Subcutaneous abdominal adipose tissue (tissue), 5 donors: ENCODE results near the gene NUP210.

ENCODE experiments used
- H3K27ac ChIP-seq: one replicate; pipeline ENCODE4 v1.7.0; 2013; ENCODE audit warnings: low read depth, mild to moderate bottlenecking, inconsistent platforms, low read length, moderate library complexity
- H3K27me3 ChIP-seq, 5 donors: one replicate each; pipeline ENCODE4 v1.7.0; 2013; ENCODE audit warnings: low read length in 5 of 5, inconsistent platforms in 1 of 5; ENCODE audit not compliant: control insufficient read depth in 5 of 5, insufficient read depth in 4 of 5
- H3K36me3 ChIP-seq, 5 donors: one replicate each; pipeline ENCODE4 v1.7.0; 2013; ENCODE audit warnings: low read length in 5 of 5; ENCODE audit not compliant: control insufficient read depth in 5 of 5, insufficient read depth in 5 of 5
- H3K4me1 ChIP-seq, 5 donors: one replicate each; pipeline ENCODE4 v1.7.0; 2013; ENCODE audit warnings: low read length in 5 of 5, mild to moderate bottlenecking in 3 of 5, moderate library complexity in 1 of 5; ENCODE audit not compliant: control insufficient read depth in 5 of 5, insufficient read depth in 5 of 5
- H3K4me3 ChIP-seq, 5 donors: one replicate each; pipeline ENCODE4 v1.7.0; 2013; ENCODE audit warnings: low read length in 5 of 5, low read depth in 1 of 5
- H3K9ac ChIP-seq, 5 donors: one replicate each; pipeline ENCODE4 v1.7.0; 2013; ENCODE audit warnings: low read length in 5 of 5, mild to moderate bottlenecking in 4 of 5, moderate library complexity in 3 of 5
- H3K9me3 ChIP-seq, 5 donors: one replicate each; pipeline ENCODE4 v1.7.0; 2013; ENCODE audit warnings: low read length in 5 of 5; ENCODE audit not compliant: control insufficient read depth in 5 of 5
- donor health status: healthy.
- donor health status: healthy.
- donor health status: healthy.
- donor health status: healthy.
- donor health status: healthy.

The NUP210 gene

DNA sequence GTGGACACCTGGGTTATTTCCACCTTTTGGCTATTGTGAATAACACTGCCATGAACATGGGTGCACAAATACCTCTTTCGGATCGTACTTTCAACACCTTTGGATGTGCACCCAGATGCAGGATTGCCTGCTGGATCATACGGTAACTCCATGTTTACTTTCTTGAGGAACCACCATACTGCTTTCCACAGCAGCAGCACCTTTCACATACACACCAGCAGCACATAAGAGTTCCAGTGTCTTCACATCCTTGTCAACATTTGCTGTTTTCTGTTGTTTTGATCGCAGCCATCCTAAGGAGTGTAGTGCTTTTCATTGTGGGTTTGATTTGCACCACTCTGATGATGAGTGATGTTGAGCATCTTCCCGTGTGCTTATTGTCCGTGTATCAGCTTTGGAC lies 51.3 kb downstream of the NUP210 start:
- Histone ChIP-seq H3K4me3 (no peak overlapping the region), H3K4me1 (no peaks in the 10 kb centered on the region), H3K27ac (no peak overlapping the region), H3K9ac (no peak overlapping the region), H3K27me3 (peaks cover 0 to 5% (median 2%) of the 10 kb centered on the region in 5 donors), H3K36me3 (no peaks in the 10 kb centered on the region), H3K9me3 (no peaks in the 10 kb centered on the region)

DNA sequence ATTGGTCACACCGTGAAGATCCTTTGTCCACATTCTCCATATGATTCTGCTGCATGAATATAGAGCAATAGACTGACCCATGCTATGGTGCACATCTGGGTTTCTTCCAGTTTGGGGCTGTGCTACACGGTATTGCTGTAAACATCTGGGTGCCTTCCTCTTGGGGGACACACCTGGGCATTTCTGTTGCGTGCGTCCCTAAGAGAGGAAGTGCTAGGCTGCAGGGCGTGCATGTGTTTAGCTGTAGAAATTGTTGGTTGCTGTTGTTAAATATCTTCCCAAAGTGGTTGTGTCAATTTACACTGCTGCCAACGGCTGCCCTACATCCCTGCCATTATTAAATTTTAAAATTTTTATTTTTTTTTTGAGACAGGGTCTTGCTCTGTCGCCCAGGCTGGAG lies 52.4 kb downstream of the NUP210 start:
- no peaks in the 10 kb centered on the region for H3K4me1 ChIP-seq
- no peaks in the 10 kb centered on the region for H3K9me3 ChIP-seq
- H3K9ac ChIP-seq = no peak overlapping the region
- H3K4me3 ChIP-seq = no peak overlapping the region
- peaks cover 0 to 3% (median 0%) of the 10 kb centered on the region in 5 donors for H3K27me3 ChIP-seq
- no peak overlapping the region for H3K27ac ChIP-seq
- no peaks in the 10 kb centered on the region for H3K36me3 ChIP-seq

DNA sequence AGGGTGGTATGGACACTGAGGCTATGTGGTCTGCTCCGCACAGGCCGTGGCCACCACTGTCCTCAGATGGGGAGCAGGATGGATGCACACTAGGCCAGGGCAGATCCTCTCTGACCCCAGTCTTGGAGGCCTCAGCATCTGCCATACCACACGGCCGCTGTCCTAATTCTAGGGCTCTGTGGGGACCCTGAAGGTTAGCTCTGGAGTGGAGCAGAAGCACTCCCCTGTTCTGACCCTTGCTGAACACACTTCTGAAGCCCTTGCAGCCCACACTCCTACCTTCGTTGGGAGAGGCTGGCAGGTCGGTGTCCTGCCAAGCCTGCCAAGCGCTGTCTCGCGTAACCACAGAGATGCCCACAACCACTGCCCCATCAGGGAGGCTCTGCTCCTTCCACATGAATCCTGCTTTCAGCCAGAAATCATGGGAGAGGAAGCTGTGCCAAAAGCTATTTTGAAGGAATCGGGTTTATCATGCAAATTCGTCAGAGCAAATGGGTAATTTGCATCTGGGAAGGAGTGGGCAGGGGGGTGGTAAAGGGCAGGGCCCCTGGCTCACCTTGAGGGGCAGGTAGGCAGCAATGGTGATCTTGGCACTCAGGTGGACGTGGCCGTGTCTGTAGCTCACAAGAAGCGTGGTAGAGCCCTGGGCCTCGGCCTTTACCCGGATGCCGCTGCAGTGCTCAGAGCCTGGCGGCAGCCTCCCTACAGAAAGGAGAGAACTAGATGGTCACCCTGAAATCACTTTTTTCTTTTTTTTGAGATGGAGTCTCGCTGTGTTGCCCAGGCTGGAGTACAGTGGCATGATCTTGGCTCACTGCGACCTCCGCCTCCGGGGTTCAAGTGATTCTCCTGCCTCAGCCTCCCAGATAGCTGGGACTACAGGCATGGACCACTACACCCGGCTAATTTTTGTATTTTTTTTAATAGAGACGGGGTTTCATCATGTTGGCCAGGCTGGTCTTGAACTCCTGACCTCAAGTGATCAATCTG lies 54.4 kb downstream of the NUP210 start:
- H3K27ac ChIP-seq = no peak overlapping the region
- H3K4me1 ChIP-seq = no peaks in the 10 kb centered on the region
- H3K9me3 ChIP-seq = no peaks in the 10 kb centered on the region
- H3K27me3 ChIP-seq = peaks cover 0 to 3% (median 0%) of the 10 kb centered on the region in 5 donors
- H3K4me3 ChIP-seq = no peak overlapping the region
- no peak overlapping the region for H3K9ac ChIP-seq
- no peaks in the 10 kb centered on the region for H3K36me3 ChIP-seq

DNA sequence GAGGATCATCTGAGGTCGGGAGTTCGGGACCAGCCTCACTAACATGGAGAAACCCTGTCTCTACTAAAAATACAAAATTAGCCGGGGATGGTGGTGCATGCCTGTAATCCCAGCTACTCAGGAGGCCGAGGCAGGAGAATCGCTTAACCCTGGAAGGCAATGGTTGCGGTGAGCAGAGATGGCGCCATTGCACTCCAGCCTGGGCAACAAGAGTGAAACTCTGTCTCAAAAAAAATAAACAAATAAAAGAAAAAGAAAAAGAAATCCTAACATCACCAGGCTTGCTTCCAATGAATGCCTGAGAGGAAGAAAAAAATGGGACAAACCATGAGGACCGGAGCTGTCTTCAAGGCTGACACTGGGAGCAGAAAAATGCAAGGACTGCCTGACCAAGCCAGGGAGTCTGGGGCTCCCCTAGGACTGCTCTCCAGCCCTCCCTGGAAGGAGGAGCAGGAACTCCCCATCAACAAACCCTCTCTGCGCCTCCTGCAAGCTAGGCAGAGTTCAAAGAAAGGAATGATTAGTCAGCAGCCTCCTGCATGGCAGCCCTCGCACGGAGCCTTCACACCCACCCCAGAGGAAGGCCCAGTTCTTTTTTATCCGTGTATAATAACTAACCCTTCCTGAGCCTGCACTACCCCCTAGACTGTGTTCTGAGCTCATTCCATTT lies 55.4 kb downstream of the NUP210 start:
- no peaks in the 10 kb centered on the region for H3K36me3 ChIP-seq
- no peaks in the 10 kb centered on the region for H3K9me3 ChIP-seq
- no peak overlapping the region for H3K4me3 ChIP-seq
- no peaks in the 10 kb centered on the region for H3K4me1 ChIP-seq
- no peak overlapping the region for H3K9ac ChIP-seq
- no peak overlapping the region for H3K27ac ChIP-seq
- peaks cover 0 to 4% (median 0%) of the 10 kb centered on the region in 5 donors for H3K27me3 ChIP-seq

DNA sequence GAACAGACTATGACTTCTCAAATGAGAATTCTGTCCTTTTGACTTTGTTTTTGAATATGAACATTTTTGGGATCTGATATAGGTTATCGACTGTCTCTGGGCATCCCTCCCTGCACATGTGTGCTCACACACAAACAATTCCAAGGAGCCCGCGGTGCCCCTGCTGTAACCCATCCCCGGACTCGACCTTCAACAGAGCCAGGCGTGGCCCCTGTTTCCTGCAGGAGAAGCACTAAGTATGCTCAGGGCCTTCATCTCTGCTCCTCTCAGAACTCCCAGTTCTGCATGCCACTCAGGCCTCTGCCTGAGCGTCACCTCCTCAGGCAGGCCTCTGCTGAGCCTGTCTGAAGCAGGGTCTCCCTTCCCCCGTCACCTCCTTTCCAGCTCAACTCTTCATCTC lies 57.6 kb downstream of the NUP210 start:
- no peaks in the 10 kb centered on the region for H3K4me1 ChIP-seq
- no peaks in the 10 kb centered on the region for H3K9me3 ChIP-seq
- no peaks in the 10 kb centered on the region for H3K36me3 ChIP-seq
- H3K9ac ChIP-seq = no peak overlapping the region
- H3K4me3 ChIP-seq = no peak overlapping the region
- no peak overlapping the region for H3K27ac ChIP-seq
- peaks cover 0 to 4% (median 0%) of the 10 kb centered on the region in 5 donors for H3K27me3 ChIP-seq

DNA sequence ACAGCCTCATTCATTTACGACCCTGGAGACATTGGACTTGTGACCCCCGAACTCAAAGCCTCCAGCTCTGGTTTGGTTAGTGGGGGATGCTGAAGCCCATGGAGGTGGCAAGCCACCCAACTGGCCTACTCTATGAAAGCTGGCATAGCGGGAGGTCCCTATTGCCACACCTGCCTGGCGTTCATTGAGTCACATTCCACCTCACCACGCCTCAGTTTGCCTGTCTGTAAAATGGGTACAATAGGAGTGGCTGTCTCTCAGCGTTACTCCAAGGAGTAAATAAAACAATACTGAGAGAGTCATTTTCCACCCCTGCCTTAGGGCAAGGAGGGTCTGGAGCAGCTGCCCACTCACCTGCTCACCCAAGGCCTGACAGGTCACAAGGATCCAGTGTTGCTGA lies 60.2 kb downstream of the NUP210 start:
- H3K4me1 ChIP-seq = no peaks in the 10 kb centered on the region
- H3K9ac ChIP-seq = no peak overlapping the region
- H3K9me3 ChIP-seq = no peaks in the 10 kb centered on the region
- H3K4me3 ChIP-seq = no peak overlapping the region
- H3K36me3 ChIP-seq = no peaks in the 10 kb centered on the region
- H3K27me3 ChIP-seq = peaks cover 0 to 8% (median 4%) of the 10 kb centered on the region in 5 donors
- H3K27ac ChIP-seq = no peak overlapping the region

DNA sequence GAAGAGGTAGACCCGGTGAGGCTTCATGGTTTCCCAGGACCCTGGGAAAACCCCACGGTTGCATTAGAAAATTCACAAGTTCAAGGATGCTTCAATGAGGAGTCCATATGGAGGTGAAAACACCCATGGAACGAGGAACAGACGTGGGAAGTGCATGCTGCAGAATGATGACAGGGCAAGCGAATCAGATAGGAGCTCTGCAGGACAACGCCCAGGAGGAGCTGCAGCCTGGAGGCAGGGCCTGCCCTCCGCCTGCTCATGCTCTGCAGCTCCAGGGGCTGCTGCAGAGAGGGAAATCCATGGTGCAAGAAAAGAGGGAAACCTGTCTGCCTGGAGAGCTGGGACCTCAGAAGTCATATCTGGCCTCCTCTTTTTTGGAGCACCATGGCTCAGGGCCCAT lies 61.5 kb downstream of the NUP210 start:
- Histone ChIP-seq H3K4me1 (no peaks in the 10 kb centered on the region), H3K36me3 (no peaks in the 10 kb centered on the region), H3K9me3 (no peaks in the 10 kb centered on the region), H3K27me3 (peaks cover 0 to 12% (median 5%) of the 10 kb centered on the region in 5 donors), H3K9ac (no peak overlapping the region), H3K27ac (no peak overlapping the region), H3K4me3 (no peak overlapping the region)

DNA sequence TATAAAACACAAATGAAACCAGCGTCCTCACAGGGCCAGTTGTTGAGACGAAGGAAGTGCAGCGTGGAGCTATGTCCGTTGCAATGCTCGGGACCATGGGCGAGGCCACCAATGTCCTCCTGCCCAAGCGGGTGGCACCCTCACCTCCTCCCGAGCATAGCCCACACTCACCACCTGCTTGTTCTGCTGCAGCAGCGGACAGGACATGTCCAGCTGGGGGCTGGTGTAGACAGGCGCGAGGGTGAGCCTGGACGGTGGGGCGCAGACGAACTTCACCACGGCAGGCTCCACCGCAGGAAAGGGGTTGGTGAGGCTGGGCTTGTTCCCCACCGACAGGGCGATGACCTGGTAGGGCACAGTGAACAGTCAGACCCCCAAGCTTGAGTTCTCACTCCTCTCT lies 62.1 kb downstream of the NUP210 start:
- Histone ChIP-seq H3K9ac (no peak overlapping the region), H3K4me3 (no peak overlapping the region), H3K27ac (no peak overlapping the region), H3K27me3 (peaks cover 0 to 12% (median 5%) of the 10 kb centered on the region in 5 donors), H3K36me3 (no peaks in the 10 kb centered on the region), H3K9me3 (no peaks in the 10 kb centered on the region), H3K4me1 (no peaks in the 10 kb centered on the region)

DNA sequence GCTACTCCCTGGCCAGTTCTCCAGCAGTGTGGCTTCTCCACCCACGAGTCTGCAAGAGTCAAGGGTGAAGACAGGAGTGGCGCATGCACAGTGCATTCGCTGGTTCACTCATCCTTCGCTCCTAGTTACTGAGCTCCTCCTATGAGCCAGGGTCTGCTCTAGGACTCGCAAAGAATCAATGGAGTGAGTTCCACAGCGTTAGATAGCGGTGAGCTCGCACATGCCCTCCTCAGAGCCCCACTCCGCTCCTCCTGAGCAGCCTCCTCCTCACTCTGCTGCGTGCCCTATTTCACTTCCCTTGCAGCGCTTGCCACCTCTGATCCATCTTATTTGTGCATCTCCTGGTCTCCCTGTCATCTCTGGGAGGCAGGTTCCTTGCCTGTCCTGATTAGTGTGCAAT lies 63.0 kb downstream of the NUP210 start:
- H3K9ac ChIP-seq = no peak overlapping the region
- peaks cover 0 to 15% (median 5%) of the 10 kb centered on the region in 5 donors for H3K27me3 ChIP-seq
- H3K27ac ChIP-seq = no peak overlapping the region
- no peaks in the 10 kb centered on the region for H3K9me3 ChIP-seq
- H3K36me3 ChIP-seq = peaks cover 0 to 3% (median 0%) of the 10 kb centered on the region in 5 donors
- H3K4me3 ChIP-seq = no peak overlapping the region
- H3K4me1 ChIP-seq = no peaks in the 10 kb centered on the region

DNA sequence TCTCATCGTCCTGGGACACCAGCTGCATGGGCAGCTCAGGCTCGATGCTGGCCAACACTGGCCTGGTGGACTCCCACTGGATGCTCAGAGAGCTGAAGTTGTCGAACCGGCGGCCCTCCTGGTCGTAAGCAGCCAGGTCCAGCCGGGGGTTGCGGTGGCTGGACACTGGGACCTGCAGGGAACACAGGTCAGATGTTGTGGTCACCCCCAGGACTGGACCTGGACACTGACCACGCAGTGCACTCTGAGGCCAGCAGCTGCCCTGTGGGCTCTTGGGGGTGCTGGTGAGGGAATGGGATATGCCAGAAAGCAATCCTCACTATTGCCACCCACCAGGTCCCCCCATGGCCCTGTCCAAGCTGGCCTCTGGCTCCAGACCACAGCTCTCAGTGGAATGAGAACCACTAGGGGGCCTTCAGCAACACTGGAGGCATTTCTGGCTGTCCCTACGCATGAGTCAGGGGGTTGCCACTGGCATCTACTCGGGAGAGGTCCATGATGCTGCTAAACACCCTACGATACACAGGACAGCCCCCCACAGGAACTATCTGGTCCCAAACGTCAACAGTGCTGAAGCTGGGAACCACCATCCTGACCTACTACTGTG lies 66.1 kb downstream of the NUP210 start:
- Histone ChIP-seq H3K4me1 (peaks cover 0 to 8% (median 0%) of the 10 kb centered on the region in 5 donors), H3K9ac (no peak overlapping the region), H3K9me3 (no peaks in the 10 kb centered on the region), H3K36me3 (peaks cover 0 to 3% (median 0%) of the 10 kb centered on the region in 5 donors), H3K27me3 (peaks cover 0 to 16% (median 5%) of the 10 kb centered on the region in 5 donors), H3K27ac (no peak overlapping the region), H3K4me3 (no peak overlapping the region)
